B cell (primary cell): ENCODE results near the gene OS9.

ENCODE experiments used
- EZH2 ChIP-seq: IDR thresholded peaks from 2 replicates; pipeline ENCODE4 v1.6.1; 2012; ENCODE audit warnings: borderline replicate concordance, low read depth, mild to moderate bottlenecking, moderate library complexity, low read length; ENCODE audit not compliant: insufficient read depth, poor library complexity, severe bottlenecking
- TF ChIP-seq, protein P1 (sequence below): fragments of 200-600 bp; IDR thresholded peaks from one replicate; pipeline ENCODE4 v1.8.0; 2022; ENCODE audit warnings: antibody characterized with exemption, mild to moderate bottlenecking

DNA sequence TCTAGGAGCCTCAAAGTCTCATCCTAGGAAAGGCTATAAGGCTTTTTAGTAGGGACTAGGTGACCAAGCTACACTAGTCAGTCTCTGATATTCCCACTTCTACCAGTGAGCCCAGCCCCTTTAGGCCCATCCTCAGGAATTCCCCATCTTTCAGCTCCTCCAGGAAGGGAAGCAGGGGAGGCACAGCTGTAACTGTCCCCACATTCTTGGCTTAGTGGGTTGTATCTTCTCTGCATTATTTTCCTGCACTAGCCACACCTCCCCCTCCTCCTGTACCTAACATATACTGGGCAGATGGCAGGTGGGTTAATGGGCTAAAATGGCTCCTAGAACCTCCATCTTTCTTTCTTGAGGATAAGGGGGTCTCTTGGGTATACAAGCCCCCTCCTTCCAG is 73.4 kb downstream of the OS9 start:
- TF ChIP-seq, protein P1, sequence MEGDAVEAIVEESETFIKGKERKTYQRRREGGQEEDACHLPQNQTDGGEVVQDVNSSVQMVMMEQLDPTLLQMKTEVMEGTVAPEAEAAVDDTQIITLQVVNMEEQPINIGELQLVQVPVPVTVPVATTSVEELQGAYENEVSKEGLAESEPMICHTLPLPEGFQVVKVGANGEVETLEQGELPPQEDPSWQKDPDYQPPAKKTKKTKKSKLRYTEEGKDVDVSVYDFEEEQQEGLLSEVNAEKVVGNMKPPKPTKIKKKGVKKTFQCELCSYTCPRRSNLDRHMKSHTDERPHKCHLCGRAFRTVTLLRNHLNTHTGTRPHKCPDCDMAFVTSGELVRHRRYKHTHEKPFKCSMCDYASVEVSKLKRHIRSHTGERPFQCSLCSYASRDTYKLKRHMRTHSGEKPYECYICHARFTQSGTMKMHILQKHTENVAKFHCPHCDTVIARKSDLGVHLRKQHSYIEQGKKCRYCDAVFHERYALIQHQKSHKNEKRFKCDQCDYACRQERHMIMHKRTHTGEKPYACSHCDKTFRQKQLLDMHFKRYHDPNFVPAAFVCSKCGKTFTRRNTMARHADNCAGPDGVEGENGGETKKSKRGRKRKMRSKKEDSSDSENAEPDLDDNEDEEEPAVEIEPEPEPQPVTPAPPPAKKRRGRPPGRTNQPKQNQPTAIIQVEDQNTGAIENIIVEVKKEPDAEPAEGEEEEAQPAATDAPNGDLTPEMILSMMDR = no peak
- TF ChIP-seq EZH2 = no peak
